Calu3 (cell line): ENCODE data around the gene KCNQ5. TPM values are rescaled to one million over a fixed set of nuclear protein-coding genes. Genes with fewer than 3 reads are reported as not detected.
"Not testable (repeated sequence)": the region's sequence is repeated elsewhere in the genome, so short reads cannot be mapped to it uniquely, and the experiment has no call there.

Source experiments
- BruUV-seq: library from RNA; stranded (reverse); fragments of 400-500 nt; replicated peaks from 2 replicates; lab custom pipeline; 2021; lab: Mats Ljungman, UMichigan
- CTCF ChIA-PET: fragments of 300-600 bp; sonication (Branson Sonifier 250); formaldehyde crosslinking; loops from one replicate; lab custom pipeline; 2022; ENCODE audit warnings: antibody characterized with exemption; lab: Charles Lee
- DNase-seq: peaks from one replicate; pipeline ENCODE4 v3.0.0; 2022
- H3K27ac Mint-ChIP-seq: one replicate; pipeline ENCODE4 v1.8.0; 2022; ENCODE audit warnings: mixed read lengths; ENCODE audit not compliant: unreplicated experiment
- H3K27me3 Mint-ChIP-seq: one replicate; pipeline ENCODE4 v1.8.0; 2022; ENCODE audit warnings: mixed read lengths; ENCODE audit not compliant: unreplicated experiment
- H3K36me3 Mint-ChIP-seq: one replicate; pipeline ENCODE4 v1.8.0; 2022; ENCODE audit warnings: mild to moderate bottlenecking, moderate library complexity, mixed read lengths; ENCODE audit not compliant: insufficient read depth, unreplicated experiment
- H3K4me1 Mint-ChIP-seq: one replicate; pipeline ENCODE4 v1.8.0; 2022; ENCODE audit warnings: mild to moderate bottlenecking, low read depth, mixed read lengths; ENCODE audit not compliant: unreplicated experiment
- H3K4me3 Mint-ChIP-seq: one replicate; pipeline ENCODE4 v1.8.0; 2022; ENCODE audit warnings: mild to moderate bottlenecking, low read depth, moderate library complexity, mixed read lengths; ENCODE audit not compliant: unreplicated experiment
- H3K9me3 Mint-ChIP-seq: one replicate; pipeline ENCODE4 v1.8.0; 2022; ENCODE audit warnings: low read depth, mixed read lengths; ENCODE audit not compliant: unreplicated experiment
- CTCF ChIP-seq: fragments of 200-600 bp; IDR thresholded peaks from one replicate; pipeline ENCODE4 v1.8.0; 2022; ENCODE audit warnings: antibody characterized with exemption; ENCODE audit not compliant: unreplicated experiment
- intact Hi-C: fragments of 100-400 bp; cut with micrococcal nuclease; formaldehyde crosslinking; loops from one replicate; pipeline ENCODE4 v1.10.0; 2022; ENCODE audit not compliant: unreplicated experiment
- total RNA-seq: library from RNA; stranded (reverse); gene quantifications from 2 replicates; pipeline ENCODE4 v1.2.3, GENCODE V29; 2022

KCNQ5 gene
- total RNA-seq, 1 experiment from 2014 or later: not detected

- Mint-ChIP-seq H3K36me3 (no peaks in the 10 kb centered on the region), H3K4me1 (no peaks in the 10 kb centered on the region), H3K27ac (no peak within 1 kb of the TSS), H3K4me3 (no peak within 1 kb of the TSS), H3K27me3 (no peaks in the 10 kb centered on the region), H3K9me3 (no peaks in the 10 kb centered on the region)
- no TSS peak for BruUV-seq
- no peak for DNase-seq
- no peak for TF ChIP-seq CTCF
- intact Hi-C loops: no loop called here
- CTCF ChIA-PET: no interaction called here
Measured at GRCh38 chr6:73225396-73225795, 603.5 kb downstream of the KCNQ5 start, which contains the start of gene KHDC1L. TSS of gene KHDC1L (minus strand) at chr6:73225496. CDS start at chr6:73225408, 88 bp downstream.

- no peak overlapping the region for H3K4me3 Mint-ChIP-seq
Measured at GRCh38 chr6:73227606-73228255, 605.9 kb downstream of the KCNQ5 start.

GRCh38 chr6:73231986-73232391, 610.1 kb downstream of the KCNQ5 start:
- H3K4me1 Mint-ChIP-seq: no peaks in the 10 kb centered on the region
- H3K27ac Mint-ChIP-seq: no peak overlapping the region
- no peak overlapping the region for H3K4me3 Mint-ChIP-seq
- no peaks in the 10 kb centered on the region for H3K27me3 Mint-ChIP-seq
- BruUV-seq: no TSS peak
- H3K9me3 Mint-ChIP-seq: no peaks in the 10 kb centered on the region
- TF ChIP-seq CTCF: no peak
- H3K36me3 Mint-ChIP-seq: no peaks in the 10 kb centered on the region
- intact Hi-C loops: no loop called here
- CTCF ChIA-PET: no interaction called here
- DNase-seq: no peak

More at GRCh38 chr6:73227606-73228255, 605.9 kb downstream of the KCNQ5 start:
- no peak for TF ChIP-seq CTCF
- no peaks in the 10 kb centered on the region for H3K9me3 Mint-ChIP-seq
- no peak overlapping the region for H3K27ac Mint-ChIP-seq
- no peaks in the 10 kb centered on the region for H3K27me3 Mint-ChIP-seq
- no TSS peak for BruUV-seq
- no peak for DNase-seq
- CTCF ChIA-PET: no interaction called here
- intact Hi-C loops: no loop called here
- H3K4me1 Mint-ChIP-seq: no peaks in the 10 kb centered on the region
- H3K36me3 Mint-ChIP-seq: no peaks in the 10 kb centered on the region

GRCh38 chr6:73233048-73233447, 611.2 kb downstream of the KCNQ5 start:
- Mint-ChIP-seq H3K4me3 (no peak overlapping the region), H3K27ac (no peak overlapping the region), H3K27me3 (no peaks in the 10 kb centered on the region), H3K36me3 (no peaks in the 10 kb centered on the region), H3K9me3 (no peaks in the 10 kb centered on the region), H3K4me1 (no peaks in the 10 kb centered on the region)
- intact Hi-C loops: no loop called here
- CTCF ChIA-PET: no interaction called here
- no peak for DNase-seq
- BruUV-seq: no TSS peak
- no peak for TF ChIP-seq CTCF

GRCh38 chr6:73233971-73234370, 612.1 kb downstream of the KCNQ5 start:
- H3K4me3 Mint-ChIP-seq, H3K36me3 Mint-ChIP-seq, H3K4me1 Mint-ChIP-seq, intact Hi-C loops, BruUV-seq, DNase-seq, H3K27ac Mint-ChIP-seq, H3K9me3 Mint-ChIP-seq, H3K27me3 Mint-ChIP-seq, CTCF ChIA-PET: not testable (repeated sequence)
